Kidney epithelial cell (primary cell): ENCODE measurements around the gene ST3GAL3. TPM values are rescaled to one million over a fixed set of nuclear protein-coding genes. Genes with fewer than 3 reads are reported as not detected.

Experiments
- DNase-seq: peaks from one replicate; pipeline ENCODE4 v3.0.0-alpha.2; 2010; ENCODE audit warnings: low read depth
- H3K27me3 ChIP-seq: 2 replicates; pipeline ENCODE4 v1.6.0; 2011; ENCODE audit warnings: low read length; ENCODE audit not compliant: control insufficient read depth, insufficient read depth
- H3K36me3 ChIP-seq: 2 replicates; pipeline ENCODE4 v1.5.1; 2011; ENCODE audit warnings: low read length; ENCODE audit not compliant: control insufficient read depth, insufficient read depth
- H3K4me3 ChIP-seq: 2 replicates; pipeline ENCODE4 v1.5.1; 2011; ENCODE audit warnings: low read depth, mild to moderate bottlenecking, control low read depth, low read length
- total RNA-seq: library from RNA; depleted of rRNA; stranded (reverse); fragments of >200 nt; gene quantifications from 2 replicates; pipeline ENCODE4 v1.2.3, GENCODE V29; 2015
- TF ChIP-seq, protein P1 (sequence below): IDR thresholded peaks from 2 replicates; pipeline ENCODE4 v1.5.1; 2011; ENCODE audit warnings: mild to moderate bottlenecking, moderate library complexity, low read length, control low read depth, inconsistent platforms; ENCODE audit not compliant: insufficient read depth, poor library complexity, severe bottlenecking

ST3GAL3 gene
- total RNA-seq, 1 donor from 2014 or later = 15.0 TPM

DNA sequence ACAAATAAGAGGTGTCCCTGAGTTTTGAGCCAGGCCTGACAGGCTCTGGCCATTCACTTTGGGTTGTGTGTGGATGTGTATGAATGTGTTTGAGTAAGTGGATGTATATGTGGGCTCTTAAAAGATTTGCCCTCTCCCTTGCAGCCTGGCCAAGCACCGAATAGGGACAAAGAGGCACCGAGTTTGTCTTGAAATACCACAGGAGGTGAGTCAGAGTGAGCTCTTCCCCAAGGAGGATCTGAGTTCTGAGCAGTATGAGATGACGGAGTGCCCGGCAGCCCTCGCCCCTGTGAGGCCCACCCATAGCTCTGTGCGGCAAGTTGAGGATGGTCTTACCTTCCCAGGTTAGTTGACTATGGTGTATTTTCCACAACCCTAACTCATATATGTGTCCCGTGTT, 38.4 kb upstream of the ST3GAL3 start:
- peaks cover 3% of the 10 kb centered on the region for H3K36me3 ChIP-seq
- H3K4me3 ChIP-seq = no peak overlapping the region
- DNase-seq = no peak
- H3K27me3 ChIP-seq = no peaks in the 10 kb centered on the region
- TF ChIP-seq, protein P1, sequence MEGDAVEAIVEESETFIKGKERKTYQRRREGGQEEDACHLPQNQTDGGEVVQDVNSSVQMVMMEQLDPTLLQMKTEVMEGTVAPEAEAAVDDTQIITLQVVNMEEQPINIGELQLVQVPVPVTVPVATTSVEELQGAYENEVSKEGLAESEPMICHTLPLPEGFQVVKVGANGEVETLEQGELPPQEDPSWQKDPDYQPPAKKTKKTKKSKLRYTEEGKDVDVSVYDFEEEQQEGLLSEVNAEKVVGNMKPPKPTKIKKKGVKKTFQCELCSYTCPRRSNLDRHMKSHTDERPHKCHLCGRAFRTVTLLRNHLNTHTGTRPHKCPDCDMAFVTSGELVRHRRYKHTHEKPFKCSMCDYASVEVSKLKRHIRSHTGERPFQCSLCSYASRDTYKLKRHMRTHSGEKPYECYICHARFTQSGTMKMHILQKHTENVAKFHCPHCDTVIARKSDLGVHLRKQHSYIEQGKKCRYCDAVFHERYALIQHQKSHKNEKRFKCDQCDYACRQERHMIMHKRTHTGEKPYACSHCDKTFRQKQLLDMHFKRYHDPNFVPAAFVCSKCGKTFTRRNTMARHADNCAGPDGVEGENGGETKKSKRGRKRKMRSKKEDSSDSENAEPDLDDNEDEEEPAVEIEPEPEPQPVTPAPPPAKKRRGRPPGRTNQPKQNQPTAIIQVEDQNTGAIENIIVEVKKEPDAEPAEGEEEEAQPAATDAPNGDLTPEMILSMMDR = no peak

DNA sequence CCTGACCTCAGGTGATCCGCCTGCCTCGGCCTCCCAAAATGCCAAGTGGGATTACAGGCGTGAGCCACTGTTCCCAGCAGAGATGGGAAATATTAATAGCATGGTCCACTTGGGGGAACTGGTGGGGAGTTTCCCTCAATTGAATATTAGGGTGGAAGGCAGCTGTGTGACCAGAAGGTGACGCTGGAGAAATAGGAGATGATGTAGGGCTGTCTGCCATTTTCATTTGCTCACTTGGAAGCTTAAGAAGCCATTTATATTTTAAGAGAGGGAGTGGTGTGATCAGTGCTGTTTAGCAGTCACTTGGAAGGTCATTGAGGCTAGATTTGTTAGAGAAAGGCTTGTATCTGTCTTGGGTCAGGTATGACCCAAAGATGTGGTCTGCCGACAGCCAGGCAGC, 37.5 kb upstream of the ST3GAL3 start:
- DNase-seq = no peak
- Histone ChIP-seq H3K4me3 (no peak overlapping the region), H3K27me3 (no peaks in the 10 kb centered on the region), H3K36me3 (peaks cover 3% of the 10 kb centered on the region)
- TF ChIP-seq, protein P1 = no peak

DNA sequence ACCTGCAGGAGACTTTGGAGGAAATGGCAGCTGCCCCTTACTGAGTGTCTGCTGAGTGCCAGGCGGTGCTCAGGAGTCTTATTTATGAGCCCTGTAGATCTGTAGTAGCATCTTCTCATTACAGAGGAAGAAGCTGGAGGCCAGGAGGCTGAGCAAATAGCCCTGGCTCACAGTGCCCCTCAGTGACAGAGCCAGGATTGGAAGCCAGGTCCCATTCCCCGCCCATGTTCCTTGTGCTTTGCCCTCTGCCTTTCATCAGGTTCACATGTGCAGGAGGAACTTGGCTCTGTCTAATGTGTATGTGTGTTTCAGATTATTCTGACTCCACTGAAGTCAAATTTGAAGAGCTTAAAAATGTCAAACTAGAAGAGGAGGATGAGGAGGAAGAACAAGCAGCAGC, 36.1 kb upstream of the ST3GAL3 start:
- TF ChIP-seq, protein P1 = no peak
- H3K4me3 ChIP-seq = no peak overlapping the region
- DNase-seq = no peak
- peaks cover 3% of the 10 kb centered on the region for H3K36me3 ChIP-seq
- H3K27me3 ChIP-seq = no peaks in the 10 kb centered on the region

DNA sequence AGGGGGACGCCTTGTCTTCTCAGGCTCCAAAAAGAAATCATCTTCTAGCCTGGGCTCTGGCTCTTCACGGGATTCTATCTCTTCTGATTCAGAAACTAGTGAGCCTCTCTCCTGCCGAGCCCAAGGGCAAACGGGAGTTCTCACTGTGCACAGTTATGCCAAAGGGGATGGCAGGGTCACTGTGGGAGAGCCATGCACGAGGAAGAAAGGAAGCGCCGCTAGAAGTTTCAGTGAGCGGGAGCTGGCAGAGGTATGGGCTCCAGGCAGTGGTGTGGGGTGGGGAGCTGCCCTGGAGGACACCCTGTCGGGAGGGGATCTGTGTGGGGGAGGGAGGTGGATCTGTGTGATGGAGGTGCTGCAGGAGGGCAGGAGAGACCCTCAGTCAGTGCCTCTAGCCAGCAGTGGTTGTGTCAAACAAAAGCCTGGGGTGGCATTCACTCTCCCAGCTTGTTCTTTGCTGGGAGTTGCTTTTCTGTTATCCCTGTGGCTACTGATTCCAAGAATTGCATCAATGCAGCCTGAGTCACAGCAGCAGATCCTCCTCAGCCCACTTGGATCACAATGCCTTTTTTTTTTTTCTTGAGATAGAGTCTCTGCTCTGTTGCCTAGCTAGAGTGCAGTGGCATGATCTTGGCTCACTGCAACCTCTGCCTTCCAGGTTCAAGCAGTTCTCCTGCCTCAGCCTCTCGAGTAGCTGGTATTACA, 35.6 kb upstream of the ST3GAL3 start:
- H3K36me3 ChIP-seq = peaks cover 3% of the 10 kb centered on the region
- H3K27me3 ChIP-seq = no peaks in the 10 kb centered on the region
- TF ChIP-seq, protein P1 = no peak
- no peak overlapping the region for H3K4me3 ChIP-seq
- DNase-seq = peak; percentile 44

DNA sequence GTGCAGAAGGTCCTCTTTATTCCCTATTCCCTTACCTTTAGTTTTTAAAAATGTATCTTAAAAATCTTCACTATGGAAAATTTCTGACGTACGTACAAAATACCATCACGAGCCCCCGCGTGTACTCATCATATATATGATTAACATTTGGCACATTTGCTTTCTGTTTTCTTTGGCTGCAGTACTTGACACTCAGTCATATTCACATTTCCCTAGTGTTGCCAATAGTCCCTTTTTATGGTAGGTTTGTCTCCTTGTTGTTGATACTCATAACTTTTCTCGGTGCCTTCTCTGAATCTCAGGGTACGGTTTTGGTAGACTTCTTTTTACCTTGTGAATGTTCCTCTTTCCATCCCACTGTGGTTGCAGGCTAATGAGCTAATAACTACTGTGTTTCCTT, 34.1 kb upstream of the ST3GAL3 start:
- Histone ChIP-seq H3K27me3 (no peaks in the 10 kb centered on the region), H3K4me3 (no peak overlapping the region), H3K36me3 (peaks cover 1% of the 10 kb centered on the region)
- TF ChIP-seq, protein P1 = no peak
- no peak for DNase-seq

DNA sequence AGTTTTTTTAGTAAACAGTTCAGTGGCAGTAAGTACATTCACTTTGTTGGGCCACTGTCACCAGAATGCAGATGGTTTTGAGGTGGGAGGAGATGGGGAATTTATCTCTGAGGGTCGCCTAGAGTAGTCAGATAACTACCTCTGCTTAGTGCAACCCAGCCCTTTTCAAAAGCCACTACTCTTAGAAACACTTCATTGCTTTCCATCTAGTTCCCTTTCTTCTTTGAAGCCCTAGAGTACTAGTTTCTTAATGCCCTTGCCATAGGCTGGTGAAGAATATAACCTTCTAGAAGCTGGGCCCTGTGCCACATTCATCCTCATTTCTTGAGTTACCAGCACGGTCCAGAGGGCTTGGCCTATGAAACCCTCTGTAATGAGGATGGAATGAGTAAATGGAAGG, 28.4 kb upstream of the ST3GAL3 start:
- no peak for DNase-seq
- TF ChIP-seq, protein P1 = no peak
- Histone ChIP-seq H3K27me3 (no peaks in the 10 kb centered on the region), H3K4me3 (no peak overlapping the region), H3K36me3 (peaks cover 2% of the 10 kb centered on the region)
